NCI-H526 (cell line): ENCODE measurements around the gene NOL9.
"Not testable (repeated sequence)": the region's sequence is repeated elsewhere in the genome, so short reads cannot be mapped to it uniquely, and the experiment has no call there.

Experiments used
- DNase-seq, 2 experiments: peaks; one replicate each; lab custom pipeline; 2025; lab: John Stamatoyannopoulos, UW

NOL9 gene

DNA sequence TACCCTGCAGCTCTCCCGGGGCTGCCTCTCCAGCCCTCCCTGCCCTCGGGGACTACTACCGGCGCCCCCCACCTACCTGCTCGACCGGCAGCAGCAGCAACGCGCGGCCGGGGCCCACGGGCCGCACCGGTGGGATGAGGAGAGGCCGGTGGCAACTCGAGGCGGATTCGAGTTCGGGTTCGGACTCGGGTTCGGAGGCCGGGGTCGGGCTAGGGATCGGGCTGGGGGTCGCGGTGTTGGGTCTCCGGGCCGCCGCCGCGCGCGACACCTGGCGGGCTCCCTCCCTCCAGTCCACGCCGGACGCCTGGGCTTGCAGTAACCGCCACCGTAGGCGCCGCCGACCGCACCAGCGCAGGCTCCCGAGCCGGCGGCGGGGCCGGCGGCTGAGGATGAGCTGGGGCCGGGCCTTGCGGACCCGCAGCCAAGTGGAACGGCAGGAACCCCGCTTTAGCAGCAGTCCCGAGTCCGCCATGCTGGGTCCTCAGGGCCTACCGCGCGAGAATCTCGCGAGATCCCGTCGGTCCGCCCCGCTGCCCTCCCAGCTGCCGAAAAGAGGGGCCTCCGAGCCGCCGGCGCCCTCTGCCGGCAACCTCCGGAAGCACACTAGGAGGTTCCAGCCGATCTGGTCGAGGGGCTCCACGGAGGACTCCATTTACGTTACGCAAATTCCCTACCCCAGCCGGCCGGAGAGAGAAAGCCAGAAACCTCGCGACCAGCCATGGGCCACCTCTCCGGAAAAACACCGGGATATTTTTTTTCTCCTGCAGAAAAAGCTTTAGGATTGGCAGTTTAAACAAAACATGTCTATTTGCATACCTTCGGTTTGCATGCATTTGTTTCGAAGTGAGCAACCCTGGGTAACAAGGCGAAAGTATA is at the start of gene NOL9:
TSS of gene NOL9 (minus strand) at position 483 of the 876 bp plus-strand sequence. CDS start at position 472, 11 bp downstream.
- peak; percentile 88 to 96 for DNase-seq

DNA sequence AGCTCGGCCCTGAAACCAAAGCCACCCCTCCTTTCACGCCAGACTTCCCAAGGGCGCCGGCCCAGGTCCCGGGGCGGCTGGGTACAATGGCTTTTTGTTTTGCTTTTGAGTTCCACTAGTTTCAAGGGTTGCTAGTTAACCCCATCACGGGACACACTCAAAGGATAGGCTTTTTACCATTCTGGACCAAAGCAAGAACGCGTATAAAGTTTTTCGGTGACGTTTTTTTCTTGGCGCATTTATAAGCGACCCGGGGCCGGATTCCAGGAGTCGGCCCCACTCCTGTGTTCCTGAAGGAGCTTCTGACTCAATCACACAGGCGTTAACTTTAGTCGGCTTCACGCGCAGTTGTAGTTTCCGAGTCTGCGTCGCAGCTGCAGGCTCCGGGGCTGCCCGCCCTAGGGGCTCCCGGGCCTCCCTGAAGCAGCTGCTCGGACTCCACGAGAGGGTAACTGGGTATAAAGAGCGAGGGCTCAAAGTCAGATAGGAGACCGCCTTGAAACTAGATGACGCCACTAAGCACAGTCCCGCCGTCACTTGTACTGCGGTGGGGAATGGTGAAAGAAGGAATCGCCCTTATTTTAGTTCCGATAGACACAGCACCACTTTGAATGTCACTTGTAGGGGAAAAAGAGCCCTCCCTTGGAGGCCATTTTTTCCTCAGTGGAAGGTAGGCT is 49.1 kb upstream of the NOL9 start:
- peak; percentile 81 to 91 for DNase-seq

DNA sequence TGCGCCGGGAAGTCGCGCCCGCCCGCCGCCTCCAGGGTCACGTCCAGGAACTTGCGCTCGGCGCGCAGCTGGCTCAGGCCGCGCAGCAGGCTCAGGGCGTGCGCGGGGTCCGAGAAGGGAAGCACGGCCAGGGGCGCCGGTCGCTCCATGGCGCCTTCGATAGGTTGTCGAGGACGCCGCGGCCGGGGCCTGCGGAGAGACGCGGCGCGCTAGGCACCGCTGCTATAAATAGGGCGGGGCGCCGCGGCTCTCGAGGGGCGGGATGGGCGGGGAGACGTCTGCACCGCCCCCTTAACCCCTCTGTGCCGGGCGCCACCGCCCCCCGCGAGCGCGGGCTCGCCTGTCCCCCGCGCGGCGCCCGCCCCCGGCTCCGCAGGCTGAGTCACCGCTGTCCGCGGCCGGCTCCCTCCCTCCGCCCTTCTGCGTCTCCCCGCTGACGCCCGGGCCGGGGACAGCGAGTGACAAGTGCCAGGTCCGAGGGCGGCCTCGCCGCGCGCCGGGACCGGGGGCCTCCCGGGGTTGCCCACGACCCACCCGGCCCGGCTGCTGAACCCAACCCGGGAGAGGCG is 48.4 kb upstream of the NOL9 start, which contains the start of gene KLHL21:
TSS of gene KLHL21 (minus strand) at position 201 of the 569 bp plus-strand sequence. CDS start at position 149, 52 bp downstream.
- DNase-seq = peak; percentile 74 to 94

DNA sequence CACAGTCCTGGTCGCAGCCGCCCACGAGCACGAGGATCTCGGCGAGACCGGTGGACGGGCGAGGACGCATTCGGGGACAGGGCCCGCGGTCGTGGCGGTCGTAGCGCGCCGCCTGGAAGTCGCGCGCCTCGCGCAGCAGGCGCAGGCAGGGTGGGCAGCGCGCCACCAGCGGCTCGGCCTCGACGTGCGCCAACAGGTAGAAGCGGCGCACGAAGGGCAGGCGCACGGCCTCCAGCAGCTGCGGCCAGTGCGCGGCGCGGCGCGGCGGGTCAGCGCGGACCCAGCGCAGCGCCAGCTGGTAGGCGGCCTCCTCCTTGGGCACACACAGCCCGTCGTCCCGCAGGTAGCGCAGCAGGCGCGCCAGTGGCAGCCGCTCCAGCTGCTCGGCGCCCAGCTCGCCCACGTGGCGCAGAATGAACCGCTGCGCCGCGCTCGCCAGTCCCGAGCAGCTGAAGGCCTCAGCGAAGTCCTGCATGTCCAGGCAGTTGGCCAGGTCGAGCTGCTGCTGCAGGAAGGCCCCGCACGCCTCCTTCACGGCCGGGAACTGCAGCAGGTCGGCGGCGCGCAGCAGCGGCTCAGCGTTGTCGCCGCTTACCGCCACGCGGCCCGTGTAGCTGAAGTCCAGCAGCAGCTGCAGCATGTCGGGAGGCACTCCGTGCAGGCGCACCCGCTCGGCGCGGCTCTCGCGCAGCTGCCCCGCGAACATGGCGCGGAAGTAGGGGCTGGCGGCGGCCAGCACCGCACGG is 47.8 kb upstream of the NOL9 start:
- peak in 1 of 2 experiments; percentile 65 for DNase-seq

DNA sequence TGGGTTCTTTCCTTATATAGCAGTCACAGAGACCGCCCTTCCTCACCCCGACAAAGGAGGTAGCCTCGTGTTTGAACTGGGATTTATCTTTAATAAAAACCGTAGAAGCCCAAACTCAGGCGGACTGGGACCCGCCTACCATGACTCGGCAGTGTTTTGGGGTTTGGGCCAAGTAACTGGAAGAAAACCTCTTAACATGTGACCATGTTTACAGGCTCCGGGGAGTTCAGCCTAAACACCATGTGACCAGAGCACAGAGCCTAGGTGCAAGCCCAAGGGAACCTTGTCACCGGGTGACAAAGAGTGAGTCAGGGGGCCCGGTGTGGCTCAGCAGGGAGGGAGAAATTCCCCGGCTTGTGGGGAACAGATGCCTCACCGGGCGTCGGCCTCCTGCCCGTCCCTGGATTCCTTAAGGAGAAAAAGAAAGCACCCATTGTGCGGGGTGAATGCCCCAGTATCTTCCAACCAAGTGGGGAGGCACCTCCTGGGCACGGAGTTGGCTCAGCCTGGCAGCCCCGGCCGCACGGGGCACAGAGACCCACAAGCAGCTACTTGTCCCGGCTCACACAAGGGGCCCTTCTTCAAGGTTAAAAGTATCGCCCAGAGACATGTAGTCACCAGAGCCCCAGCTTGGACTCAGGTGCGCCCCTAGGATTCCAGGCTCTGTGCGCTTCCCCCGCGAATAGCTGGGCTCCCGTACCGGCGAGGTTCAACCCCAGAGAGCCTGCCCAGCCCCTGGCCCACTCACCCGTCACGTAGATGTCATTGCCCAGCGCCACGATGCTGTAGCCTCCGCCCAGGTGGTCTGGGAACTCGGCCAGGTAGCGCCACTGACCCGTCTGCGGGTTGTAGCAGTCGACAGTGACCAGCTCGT is 47.0 kb upstream of the NOL9 start:
- peak in 1 of 2 experiments; percentile 62 for DNase-seq

GRCh38 chr1:6600410-6601048 is 46.2 kb upstream of the NOL9 start:
- DNase-seq = peak in 1 of 2 experiments; percentile 52

DNA sequence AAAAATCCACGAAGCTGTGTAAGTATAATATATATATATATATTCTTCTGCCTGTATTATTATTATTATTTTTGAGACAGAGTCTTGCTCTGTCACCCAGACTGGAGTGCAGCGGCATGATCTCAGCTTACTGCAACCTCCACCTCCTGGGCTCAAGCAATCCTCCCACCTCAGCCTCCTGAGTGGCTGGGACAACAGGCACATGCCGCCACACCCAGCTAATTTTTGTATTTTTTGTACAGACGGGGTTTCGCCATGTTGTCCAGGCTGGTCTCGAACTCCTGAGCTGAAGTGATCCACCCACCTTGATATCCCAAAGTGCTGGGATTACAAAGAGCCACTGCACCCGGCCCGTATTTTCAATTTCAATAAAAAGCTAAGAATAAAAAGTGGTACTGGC is 45.7 kb upstream of the NOL9 start:
- not testable (repeated sequence) for DNase-seq

GRCh38 chr1:6599141-6599975 is 45.0 kb upstream of the NOL9 start:
- peak in 1 of 2 experiments; percentile 32 for DNase-seq

DNA sequence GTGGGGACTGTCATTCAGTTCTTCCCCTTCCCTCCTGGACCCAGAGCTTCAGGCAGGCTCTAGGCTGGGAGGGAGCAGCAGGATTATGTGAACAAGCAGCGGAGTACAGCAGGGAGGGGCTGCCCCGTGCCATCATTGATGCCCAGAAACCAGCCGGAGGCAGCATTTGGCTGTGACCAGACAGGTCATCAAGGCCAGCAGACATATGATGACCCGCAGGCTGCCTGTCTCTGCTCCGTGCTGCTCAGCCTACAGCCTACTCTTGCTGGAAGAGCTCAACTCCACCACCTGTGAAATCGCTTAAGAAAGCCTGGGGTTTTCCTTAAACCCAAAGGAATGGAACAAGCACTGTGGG is 43.4 kb upstream of the NOL9 start:
- no peak for DNase-seq

- DNase-seq = no peak
Measured at GRCh38 chr1:6596886-6597776, 42.8 kb upstream of the NOL9 start.

DNA sequence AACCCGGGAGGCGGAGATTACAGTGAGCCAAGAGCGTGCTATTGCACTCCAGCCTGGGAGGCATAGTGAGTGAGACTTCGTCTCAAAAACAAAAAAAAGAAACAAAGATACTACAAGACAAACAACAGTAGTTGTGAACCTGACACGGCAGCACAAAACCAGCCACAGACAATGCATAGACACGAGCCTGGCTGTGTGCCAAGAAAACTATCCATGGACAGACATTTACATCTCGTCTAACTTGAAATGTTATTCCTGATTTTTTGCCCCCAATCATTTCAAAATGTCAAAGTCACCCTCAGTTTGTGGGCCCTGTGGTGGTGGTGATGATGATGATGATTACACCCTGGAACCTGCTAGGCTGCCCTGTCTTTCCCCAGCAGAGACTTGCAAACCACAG is 42.0 kb upstream of the NOL9 start:
- DNase-seq = no peak

- no peak for DNase-seq
Measured at GRCh38 chr1:6594977-6595740, 40.8 kb upstream of the NOL9 start.

DNA sequence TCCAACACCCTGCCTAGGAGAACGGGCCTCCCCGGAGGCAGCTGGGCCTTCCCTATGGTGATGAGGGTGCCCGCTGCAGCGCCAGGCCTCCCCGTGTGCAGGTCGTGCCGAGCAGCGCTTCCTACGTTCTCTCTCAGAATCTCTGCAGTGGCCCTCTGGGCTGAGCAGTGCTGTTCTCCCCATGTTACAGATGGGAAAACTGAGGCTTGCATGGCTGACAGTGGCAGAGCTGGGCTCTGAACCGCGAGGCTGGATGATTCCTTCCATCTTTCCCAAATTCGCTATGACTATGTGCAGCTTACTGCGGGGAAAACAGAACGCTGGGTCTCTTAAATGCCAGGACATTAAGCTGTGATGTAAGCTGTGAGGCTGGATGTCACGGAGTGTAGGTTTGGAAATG is 39.5 kb upstream of the NOL9 start:
- DNase-seq = no peak

- no peak for DNase-seq
Measured at GRCh38 chr1:6592865-6593593, 38.7 kb upstream of the NOL9 start.

DNA sequence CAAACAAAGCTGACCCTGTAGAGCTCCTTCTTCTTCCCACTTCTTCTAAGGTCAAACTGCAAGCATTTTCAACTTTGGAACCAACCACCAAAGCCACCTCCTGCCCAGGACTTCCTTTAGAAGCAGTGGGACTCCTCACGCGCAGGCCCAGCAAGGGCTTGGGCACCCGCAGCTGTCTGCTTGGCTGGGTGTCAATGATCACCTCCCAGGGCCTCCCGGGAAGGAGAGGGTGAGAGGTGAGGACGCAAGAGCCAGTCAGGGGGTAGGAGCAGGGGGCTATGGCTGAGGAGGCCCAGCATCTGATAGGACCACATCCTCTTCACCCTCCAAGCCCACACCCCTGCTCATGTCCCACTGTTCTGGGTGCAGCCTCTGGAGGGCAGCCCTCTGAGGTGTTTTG is 38.1 kb upstream of the NOL9 start:
- DNase-seq = no peak

DNA sequence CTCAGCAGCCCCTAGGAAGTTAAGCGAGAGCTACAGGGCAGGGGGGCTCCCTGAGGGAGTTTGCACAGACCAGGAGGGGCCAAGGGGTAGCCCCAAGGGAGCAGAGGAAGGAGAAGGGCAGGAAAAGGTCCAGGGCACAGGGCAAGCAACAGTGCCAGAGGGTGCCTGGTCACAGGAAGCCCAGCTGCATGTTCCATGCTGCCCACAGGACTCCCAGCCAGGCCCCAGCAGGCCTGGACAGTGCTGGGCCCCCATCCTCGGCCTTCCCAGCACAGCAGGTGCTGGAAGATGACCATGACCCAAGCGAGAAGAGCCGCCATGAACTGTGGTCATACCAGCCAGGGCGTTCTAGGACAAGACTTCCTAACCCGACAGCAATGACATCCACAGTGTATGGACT is 37.3 kb upstream of the NOL9 start:
- no peak for DNase-seq

- DNase-seq = no peak
Measured at GRCh38 chr1:6591222-6591621, 36.9 kb upstream of the NOL9 start.
